NCI-H2171 treated with DMSO at 0.1 percent for 48 hours (cell line): ENCODE results near the gene PLEKHM3.
A peak's percentile ranks its signal among the peaks of the same experiment; 100 is the strongest.

Experiments used
- DNase-seq: peaks from one replicate; lab custom pipeline; 2025; lab: John Stamatoyannopoulos, UW

PLEKHM3 gene

DNA sequence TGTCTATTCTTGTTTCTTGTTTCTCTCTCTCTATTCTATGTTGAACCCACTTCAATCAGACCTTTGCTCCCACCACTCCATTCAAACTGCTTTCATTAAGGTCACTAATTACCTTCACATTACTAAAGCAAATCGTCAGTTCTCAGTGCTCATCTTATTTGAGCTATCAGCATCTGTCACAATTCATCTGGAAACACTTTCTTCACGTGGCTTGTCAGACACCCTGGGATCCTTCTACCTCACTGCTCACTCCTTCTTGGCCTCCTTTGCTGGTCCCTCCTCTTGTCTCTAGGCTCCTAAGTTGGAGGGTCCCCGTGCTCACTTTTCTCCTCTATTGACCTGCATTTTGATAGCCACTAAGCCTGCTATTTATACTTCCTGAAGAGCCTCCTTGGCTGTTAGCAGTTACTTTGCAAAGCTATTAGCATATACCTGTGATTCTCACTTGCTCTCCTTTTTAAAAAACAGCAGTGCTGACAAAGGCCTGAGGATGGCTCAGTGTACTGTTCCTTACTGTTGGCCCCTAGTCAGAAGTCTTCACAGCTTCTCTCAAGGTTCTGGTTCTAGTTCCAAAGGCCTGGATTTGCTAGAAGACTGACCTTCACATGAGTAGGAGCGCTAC is 80.2 kb downstream of the PLEKHM3 start:
- DNase-seq: no peak

DNA sequence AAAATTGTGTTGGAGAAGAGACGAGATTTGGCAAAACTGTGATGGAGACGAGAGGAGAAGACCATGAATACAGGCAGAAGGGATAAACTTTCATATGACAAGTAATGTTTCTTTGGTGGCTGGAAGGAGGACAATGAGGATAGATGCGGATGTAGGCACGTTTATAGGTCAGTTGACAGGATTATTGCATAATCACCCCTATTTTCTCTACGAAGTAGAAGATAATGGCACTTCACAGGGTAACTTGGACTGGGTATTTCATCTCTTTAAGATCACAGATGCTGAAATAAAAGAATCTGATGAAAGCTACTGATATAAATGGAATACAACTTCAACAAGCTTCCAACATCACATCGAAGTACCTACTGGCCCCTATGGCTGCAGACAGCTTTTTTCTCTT is 81.0 kb downstream of the PLEKHM3 start:
- no peak for DNase-seq

DNA sequence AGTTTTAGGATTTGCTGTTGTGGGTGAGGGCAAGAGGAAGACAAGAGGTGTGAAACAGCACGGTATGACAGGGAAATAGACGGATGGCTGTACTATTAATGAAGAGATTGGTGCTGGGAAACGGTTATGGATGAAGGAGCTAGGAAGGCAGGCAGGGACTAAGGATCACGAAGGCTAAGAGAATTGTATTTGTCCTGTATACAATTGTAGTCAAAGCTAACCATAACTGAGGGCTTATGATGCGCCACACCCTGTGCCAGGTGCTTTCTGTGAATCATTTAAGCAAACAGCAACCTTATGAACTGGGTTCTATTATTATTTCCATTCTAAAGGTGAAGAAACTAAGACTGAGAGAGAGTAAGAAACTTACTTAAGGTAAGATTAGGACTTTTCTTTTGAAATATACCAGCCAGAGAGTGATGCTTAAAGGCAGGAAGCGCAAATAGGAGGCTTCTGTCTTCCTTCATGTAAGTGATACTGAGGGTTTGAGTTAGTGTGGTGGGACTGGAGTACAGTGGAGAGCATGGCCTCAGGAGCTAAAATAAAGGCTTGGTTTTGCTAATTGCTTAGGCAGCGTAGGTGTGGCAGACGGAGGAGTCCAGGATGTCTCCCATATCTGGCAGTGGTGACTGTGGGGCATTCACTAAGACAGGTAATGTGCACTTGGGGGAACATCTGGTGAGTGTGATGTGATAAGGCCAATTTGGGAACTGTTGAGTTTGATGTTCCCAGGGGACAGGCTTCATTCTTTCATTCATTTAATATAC is 85.8 kb downstream of the PLEKHM3 start:
- DNase-seq: peak; percentile 76

DNA sequence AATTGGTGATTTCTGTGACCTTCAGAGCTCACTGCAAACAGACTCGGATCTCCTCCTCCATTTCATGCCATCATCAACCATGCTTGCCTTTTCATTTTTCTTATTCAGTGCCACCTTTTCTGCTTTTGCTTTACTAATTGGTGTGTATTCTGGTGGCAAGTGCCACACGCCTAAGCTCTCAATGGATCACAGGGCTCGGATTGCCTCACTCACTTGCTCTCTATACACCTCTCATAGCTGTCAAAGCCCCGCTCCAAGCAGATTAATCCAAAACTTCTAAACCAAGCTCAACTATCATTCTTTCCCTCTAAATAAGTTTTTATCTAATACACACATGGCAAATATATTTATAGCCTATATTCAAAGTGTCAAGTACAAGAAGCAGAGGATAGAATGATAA is 86.4 kb downstream of the PLEKHM3 start:
- no peak for DNase-seq

DNA sequence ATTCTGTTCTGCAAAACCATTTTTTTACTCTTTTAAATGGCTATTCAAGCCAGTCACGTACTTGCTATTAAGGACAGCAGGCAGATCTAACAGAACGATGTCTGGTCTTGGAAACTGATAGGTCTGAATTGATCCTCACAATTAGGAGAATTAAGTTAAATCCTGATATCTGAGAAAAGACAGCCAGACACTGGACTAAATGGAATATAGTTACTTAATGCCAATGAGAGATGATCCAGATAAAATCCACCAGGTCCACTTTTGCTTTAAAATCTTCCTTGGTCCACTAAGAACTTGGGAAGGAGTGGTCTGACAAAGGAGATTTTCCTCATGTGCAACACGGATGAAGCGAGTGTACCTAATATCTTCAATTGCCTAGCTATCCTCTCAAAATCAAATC is 86.9 kb downstream of the PLEKHM3 start:
- DNase-seq: no peak

DNA sequence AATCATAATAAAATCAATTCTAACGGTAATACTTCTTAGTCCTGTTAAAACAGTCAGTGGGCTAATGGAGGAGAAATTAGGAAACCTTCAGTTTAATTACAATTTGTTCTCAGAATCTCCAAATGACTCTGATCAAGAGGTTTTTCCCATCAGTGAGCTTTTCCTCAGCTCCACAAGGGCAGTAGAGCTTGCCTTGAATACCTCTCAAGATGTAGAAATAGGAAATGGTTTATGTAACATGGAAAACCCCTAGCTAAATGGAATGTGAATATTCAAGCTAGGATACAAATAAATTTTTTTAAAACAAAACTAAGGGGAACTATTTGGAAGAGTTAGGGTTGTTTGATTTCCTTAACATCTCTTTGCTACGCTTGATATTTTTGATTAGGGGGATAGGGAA is 87.5 kb downstream of the PLEKHM3 start:
- no peak for DNase-seq

DNA sequence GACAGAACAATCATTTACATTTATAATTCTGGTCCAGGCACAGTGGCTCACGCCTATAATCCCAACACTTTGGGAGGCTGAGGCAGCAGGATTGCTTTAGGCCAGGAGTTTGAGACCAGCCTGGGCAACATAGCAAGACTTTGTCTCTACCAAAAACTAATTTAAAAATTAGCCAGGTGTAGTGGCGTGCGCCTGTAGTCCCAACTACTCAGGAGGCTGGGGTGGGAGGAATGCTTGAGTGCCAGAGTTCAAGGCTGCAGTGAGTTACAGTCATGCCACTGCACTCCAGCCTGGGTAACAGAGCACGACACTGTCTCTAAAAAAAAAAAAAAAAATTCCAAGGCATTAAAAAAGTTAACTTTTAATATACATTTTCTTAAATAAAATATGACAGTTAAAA is 88.1 kb downstream of the PLEKHM3 start:
- DNase-seq: no peak

DNA sequence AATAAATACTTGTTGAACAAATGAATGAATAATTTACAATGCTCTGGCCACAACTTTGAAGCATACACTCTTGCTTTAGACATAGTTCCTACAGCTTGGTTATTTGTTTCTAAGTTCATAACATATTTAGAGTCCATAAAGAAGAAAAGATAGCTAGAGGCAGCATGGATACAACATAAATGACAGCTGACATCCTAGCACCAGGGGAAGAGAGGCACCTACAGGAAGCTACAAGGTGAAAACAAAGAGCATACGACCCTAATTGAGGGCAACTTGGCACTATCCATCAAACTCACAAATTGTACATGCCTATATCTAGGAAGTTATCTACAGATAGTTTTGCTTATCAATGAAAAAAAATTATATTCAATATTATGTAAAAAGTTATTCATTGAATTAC is 88.9 kb downstream of the PLEKHM3 start:
- no peak for DNase-seq

DNA sequence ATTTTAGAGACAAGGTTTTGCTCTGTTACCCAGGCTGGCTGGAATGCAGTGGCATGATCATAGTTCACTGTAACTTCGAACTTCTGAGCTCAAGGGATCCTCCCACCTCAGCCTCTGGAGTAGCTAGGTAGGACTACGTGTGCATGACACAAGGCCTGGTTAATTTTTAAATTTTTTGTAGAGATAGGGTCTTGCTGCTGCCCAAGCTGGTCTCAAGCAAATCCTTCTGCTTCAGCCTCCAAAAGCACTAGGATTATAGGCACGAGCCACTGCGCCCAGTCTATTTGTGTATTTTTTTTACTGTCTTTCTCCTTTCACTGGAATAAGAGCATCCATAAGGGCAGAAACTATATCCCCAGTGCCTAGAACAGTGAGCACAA is 89.3 kb downstream of the PLEKHM3 start:
- DNase-seq: no peak

DNA sequence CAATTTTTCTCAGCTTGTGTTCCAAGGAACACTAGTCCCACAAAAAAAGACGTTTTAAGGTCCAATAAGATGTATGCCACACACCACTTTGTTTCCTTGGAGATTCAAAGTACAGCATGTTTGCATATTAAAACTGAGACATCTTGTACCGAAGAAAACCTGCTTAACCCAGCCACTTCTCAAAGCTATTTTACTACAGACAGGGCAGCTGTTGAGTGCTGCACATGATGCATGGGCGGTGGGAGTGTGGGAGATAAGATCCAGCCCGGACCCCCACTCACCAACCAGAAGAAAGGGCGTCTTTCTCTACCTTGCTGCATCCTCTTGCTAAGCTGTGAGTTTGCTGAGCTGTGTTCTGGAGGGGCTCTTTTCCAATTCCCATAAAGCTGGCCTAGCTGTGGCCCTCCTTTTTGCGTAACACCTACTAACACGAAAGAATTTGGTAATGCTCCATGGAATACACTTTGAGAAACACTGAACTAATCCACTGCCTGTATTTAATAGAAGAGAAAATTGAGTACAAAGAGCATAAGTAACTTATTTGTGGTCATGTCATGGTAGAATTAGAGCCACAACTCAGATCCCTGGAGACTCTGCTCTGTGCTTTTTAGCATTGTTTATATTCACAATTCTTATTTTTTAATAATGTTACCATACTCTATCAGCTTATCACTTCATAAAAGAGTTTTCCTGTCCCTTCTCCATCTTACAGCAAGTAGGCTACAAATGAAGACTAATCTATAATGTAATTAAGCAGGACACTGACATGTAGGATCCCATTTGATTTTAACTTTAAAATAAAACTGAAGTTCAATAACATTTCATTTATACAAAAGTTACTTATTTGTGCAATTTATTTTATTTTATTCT is 90.0 kb downstream of the PLEKHM3 start:
- no peak for DNase-seq

DNA sequence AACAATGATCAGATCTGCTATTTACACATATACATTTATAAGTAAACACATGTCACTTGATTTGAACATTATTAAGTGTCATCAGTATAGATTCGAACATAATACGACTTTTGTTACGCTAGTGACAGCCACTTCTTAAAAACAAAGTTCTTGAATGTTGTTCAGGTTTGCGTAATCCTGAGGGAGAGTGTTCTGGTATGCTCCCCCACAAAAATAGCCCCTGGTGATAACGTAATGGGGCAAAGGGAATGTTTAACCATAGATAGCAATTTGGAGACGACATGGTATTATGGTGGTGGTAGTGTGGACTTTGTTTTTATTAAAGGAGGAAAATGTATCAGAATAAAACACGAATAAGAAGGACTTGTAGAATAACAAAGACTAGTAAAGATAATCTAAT is 90.6 kb downstream of the PLEKHM3 start:
- no peak for DNase-seq

DNA sequence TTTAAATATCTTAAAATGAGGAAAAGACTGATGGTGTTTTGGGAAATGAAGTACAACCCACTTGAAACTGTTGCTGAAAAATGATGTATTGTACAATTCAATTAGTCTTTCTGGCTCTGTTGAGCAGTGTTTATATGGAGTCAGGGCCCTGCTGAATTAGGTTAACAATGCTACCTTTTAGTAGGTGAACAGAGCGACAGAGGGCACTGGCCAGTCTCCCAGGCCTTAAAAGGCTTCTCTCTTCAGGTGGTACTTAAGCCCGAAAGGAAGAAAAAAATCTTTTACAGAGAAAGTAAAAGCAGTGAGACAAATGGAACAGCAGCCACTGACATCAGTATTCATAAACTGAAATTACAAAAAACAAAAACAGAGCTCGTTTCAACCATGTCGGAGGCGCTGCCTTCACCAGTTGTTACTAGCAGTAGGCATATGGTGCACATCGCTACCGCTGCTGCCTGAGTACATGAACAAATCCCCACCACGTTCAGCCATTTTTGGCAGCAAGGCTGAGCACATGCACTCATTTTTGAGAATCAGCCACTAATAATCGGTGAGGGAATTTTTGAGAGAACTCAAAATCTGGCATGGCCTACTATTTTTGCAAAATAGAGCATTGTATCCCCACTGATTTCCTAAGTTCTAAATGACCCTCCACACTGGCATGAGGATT is 91.8 kb downstream of the PLEKHM3 start:
- peak; percentile 3 for DNase-seq

DNA sequence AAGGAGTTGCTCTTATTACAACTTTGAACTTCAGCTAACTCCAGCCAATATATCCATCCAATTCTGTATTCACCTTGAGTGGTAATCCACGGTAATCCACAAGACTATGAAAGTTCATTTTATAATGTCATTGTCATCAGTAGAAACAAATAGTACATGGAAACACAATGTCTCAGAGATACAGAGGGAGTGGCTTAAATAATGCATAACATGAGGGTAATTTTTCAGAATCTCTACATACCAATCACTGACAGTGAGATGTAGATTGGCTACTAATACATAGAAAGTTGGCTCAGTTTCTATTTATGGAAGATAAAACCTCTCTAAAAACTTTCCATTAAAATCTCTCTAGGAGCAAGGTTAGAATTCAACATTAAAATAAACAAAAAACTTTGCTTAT is 93.2 kb downstream of the PLEKHM3 start:
- no peak for DNase-seq

DNA sequence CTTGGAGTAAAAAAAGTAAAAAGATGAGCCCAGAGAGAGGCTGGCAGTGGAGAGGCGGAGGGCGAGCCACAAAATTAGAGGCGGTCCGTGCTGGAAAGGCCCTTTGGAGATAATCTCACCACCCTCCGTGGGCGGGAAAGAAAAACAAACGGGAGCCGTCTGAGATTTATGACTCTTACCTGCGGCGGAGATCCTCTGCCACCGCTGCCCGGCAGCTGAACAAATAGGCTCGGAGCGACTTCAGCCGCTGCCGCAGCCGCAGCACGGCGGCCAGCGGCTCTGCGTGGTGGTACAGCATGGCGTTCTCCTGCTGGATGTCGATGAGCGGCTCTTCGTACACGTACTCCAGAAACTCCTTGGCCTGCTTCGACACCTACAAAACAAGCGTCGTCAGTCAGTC is 94.6 kb downstream of the PLEKHM3 start:
- DNase-seq: no peak

DNA sequence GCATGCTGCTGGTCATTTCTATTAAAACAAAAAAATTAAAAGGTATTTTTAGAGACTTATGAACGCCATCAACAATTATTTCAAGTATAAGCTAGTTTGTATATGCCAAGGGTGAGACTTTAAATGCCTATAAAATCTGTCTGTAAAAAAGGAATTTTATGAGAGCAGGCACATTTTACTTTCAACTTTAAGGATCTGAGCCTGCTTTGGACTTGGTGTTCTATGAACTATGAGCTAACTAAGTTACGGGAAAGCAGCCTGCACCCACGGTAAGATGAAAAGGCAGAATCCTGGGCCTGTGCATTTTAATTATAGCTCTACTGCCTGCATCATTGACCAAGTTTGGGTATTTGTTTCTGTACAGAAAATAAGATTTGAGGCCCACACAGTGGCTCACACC is 95.4 kb downstream of the PLEKHM3 start:
- DNase-seq: no peak

DNA sequence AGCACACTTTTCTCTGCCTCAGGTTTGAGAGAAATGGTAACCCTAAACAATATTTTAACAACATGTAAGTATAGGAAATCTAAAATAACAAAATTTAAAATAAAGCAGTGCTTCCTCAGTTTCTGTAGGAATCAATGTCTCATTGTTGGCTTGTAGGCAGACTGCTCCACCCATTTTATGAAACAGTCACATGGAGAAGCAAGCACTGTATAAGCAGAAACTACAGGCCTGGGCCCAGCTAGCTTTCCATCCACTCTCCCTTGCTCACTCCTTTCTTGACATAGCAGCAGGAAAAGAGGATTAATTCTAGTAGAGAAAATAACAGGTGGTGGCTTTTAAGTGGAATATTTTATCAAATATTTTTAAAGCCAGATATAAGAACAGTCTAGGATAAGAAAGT is 97.2 kb downstream of the PLEKHM3 start:
- DNase-seq: no peak

DNA sequence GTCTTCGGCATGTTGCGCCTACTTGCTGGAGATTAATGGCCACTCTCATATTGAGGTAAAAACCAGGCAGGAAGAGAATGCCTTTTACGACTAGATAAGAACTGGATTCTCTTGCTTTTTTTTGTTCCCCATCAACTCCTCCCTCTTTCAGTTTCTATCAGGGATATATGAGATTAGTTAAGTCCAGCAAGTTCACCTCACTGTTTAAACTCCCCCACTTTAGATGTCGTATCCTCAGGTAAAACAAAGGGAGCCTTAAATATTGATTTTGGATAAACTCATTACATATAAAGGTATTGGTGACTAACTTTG is 98.4 kb downstream of the PLEKHM3 start:
- DNase-seq: no peak

DNA sequence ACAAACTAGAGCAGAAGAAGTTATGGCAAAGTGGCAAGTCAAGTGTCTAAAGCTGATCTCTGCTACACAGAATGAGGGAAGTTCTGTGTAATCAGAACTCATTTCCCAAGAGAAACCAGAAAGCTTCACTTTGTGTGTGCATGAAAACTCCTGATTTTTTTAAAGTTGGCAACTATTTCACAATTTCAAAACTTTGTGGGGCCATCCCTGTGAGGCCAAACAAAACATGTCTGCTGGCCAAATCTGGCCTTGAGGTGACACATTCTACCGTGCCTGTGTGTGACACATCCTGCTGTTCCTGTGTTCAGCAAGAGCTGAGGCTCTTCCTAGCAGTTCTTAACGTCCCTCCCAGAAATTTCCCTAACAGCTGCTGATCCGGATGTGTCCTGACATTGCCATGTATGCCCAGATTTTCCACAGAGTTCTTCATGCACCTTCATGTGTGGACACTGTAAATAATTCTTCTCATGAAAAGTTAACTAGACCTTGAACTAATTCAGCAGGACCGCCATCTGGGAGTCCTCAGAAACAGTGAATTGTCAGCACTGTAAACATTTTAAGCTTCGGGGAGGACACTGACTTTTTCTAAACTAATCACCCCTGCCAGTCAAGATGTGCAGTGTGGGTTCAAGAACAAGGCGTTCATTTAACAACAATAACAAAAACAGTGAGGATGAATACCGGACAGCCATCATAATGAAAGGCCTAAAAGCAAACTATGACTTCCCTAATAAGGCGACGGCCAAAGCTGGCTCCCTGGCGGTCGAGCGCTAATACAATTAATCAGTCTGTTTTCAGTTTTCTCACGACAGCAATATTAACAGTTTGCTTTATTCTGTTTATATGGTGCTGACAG is 99.0 kb downstream of the PLEKHM3 start:
- DNase-seq: no peak

DNA sequence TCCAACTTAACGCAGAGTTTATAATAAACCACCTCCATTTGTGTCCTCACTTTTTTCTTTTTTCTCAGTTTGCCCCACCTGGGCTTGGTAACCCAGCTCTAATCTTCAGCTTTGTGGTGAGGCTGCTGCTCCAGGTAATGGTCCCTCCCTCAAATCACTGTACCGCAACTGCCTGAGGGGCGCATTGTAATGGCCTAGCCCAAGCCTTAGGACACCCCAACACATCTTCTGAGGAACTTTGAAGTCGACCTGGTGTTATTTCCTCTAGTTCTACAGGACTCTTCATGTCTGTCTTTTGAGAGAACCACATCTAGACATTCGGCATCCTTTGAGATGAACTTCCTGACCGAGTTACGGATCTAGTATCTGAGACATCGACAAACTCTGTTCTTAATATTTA is 99.7 kb downstream of the PLEKHM3 start:
- no peak for DNase-seq

DNA sequence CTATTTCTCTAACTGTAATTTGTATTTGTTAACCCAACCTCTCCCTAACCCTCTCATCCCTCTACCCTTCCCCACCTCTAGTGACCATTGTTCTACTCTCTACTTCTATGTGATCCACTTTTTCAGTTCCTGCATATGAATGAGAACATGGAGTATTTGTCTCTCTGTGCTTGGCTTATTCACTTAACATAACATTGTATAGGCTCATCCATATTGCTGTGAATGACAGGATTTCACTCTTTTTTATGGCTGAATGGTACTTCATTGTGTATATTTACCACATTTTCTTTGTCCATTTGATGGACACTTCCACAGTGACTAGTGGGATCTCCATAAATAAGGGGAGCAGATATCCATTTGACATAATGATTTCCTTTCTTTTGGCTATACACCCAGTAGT is 103.7 kb downstream of the PLEKHM3 start:
- no peak for DNase-seq

DNA sequence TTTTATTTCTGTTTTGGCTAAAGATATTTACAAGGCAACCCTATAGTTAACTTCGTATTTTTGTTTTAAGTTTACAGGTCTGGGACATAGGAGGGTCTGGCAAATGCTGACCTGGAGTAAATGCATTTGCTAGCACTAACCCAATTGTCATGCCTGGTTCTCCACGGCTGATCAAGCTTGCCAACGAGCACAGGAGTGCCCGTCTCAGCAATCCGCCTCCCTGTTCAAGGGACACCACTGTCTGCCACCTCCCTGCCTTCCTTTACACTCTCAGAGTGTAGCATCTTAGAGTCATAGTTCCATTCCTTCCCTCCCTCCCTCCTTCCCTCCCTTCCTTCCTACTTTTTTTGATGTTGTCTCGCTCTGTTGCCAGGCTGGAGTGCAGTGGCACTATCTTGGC is 104.6 kb downstream of the PLEKHM3 start:
- DNase-seq: no peak

DNA sequence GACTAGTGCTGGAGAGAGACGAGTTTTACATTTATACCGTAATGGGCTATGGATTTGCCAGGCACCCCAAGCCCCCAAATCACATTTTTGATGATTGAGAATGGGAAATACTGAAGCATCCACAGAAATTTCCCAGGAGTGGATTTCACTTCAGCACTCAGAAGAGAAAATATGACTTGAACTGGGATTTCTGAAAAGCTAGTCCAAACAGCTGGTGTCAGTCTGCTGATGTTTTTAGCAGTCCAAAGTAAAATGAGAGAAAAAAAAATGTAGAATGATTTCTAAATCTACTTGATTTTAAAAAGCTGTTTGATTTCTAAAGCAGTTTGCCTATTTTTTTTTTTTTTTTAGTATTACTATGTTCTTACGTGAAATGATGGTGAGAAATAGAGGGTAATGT is 105.0 kb downstream of the PLEKHM3 start:
- DNase-seq: no peak
